Measurements from ENCODE around the gene PRADC1. TPM values are rescaled to one million over a fixed set of nuclear protein-coding genes. Genes with fewer than 3 reads are reported as not detected.

The PRADC1 gene
- total RNA-seq, 4 donors from 2014 or later: 18.6 to 54.8 (median 27.1) TPM

- no peak for TF ChIP-seq CTCF (IDR thresholded peaks at IDR 0.05; ENCODE audit: low read depth)
Observed at GRCh38 chr2:73253400-73253799, 20.4 kb upstream of the PRADC1 start.

- TF ChIP-seq CTCF (IDR thresholded peaks at IDR 0.05; ENCODE audit: low read depth): no peak
Observed at GRCh38 chr2:73252238-73253027, 19.4 kb upstream of the PRADC1 start.

- no peak for TF ChIP-seq CTCF (IDR thresholded peaks at IDR 0.05; ENCODE audit: low read depth)
Observed at GRCh38 chr2:73250872-73251846, 18.1 kb upstream of the PRADC1 start.

GRCh38 chr2:73249636-73250035 lies 16.6 kb upstream of the PRADC1 start:
- TF ChIP-seq CTCF (IDR thresholded peaks at IDR 0.05; ENCODE audit: low read depth): no peak

- no peak for TF ChIP-seq CTCF (IDR thresholded peaks at IDR 0.05; ENCODE audit: low read depth)
Observed at GRCh38 chr2:73246850-73247249, 13.8 kb upstream of the PRADC1 start.

GRCh38 chr2:73244580-73244979 lies 11.5 kb upstream of the PRADC1 start:
- no peak for TF ChIP-seq CTCF (IDR thresholded peaks at IDR 0.05; ENCODE audit: low read depth)

Measured in subcutaneous adipose tissue (tissue), 4 donors.